Activated CD8-positive, alpha-beta memory T cell treated with anti-CD3 and anti-CD28 coated beads for 36 hours (primary cell): ENCODE data around the gene RAB2B. TPM values are rescaled to one million over a fixed set of nuclear protein-coding genes. Genes with fewer than 3 reads are reported as not detected.
"Not testable (repeated sequence)": the region's sequence is repeated elsewhere in the genome, so short reads cannot be mapped to it uniquely, and the experiment has no call there.

Source experiments
- CTCF ChIA-PET: fragments of 350-600 bp; sonication (Branson Sonifier 250); formaldehyde crosslinking; loops from one replicate; lab custom pipeline; 2021; ENCODE audit warnings: antibody characterized with exemption; lab: Charles Lee
- POLR2A ChIA-PET: fragments of 350-600 bp; sonication (Branson Sonifier 250); formaldehyde crosslinking; loops from one replicate; lab custom pipeline; 2021; ENCODE audit warnings: antibody characterized with exemption; lab: Charles Lee
- total RNA-seq, 2 experiments: library from RNA; stranded (reverse); gene quantifications; one replicate each; pipeline ENCODE4 v1.2.3, GENCODE V29; 2021

Gene RAB2B
- total RNA-seq, 2 experiments from 2014 or later: 17.2 to 23.1 TPM

- POLR2A ChIA-PET: interaction anchor here (0.6 to 0.8 kb wide), 3 partner anchors 28 to 397 kb away, joined by 3 to 10 read pairs (median 3); partner anchors contain the start of gene SALL2
- CTCF ChIA-PET: interaction anchor here (0.5 to 2.4 kb wide), 17 partner anchors 9 to 225 kb away, joined by 3 to 19 read pairs (median 4); partner anchors contain the start of genes METTL3, RAB2B, SALL2 and TOX4
Observed at GRCh38 chr14:21498540-21499526, 22.1 kb upstream of the RAB2B start.

GRCh38 chr14:21496453-21496852, 19.7 kb upstream of the RAB2B start:
- ChIA-PET POLR2A (no interaction called here), CTCF (no interaction called here)

- ChIA-PET CTCF (no interaction called here), POLR2A (no interaction called here)
Observed at GRCh38 chr14:21494902-21495762, 18.4 kb upstream of the RAB2B start.

- POLR2A ChIA-PET: no interaction called here
- CTCF ChIA-PET: no interaction called here
Observed at GRCh38 chr14:21486640-21487087, 9.9 kb upstream of the RAB2B start.

- CTCF ChIA-PET: interaction anchor here (0.6 to 2.0 kb wide), 10 partner anchors 9 to 135 kb away, joined by 3 to 7 read pairs (median 4); no protein-coding TSS in a partner anchor
- POLR2A ChIA-PET: interaction anchor here (0.5 to 2.5 kb wide), 5 partner anchors 21 to 370 kb away, joined by 3 to 16 read pairs (median 4); partner anchors contain the start of genes CHD8 and METTL3
Observed at GRCh38 chr14:21476523-21476924, 235 bp downstream of the RAB2B start.

GRCh38 chr14:21475767-21476522, 814 bp downstream of the RAB2B start:
- POLR2A ChIA-PET: interaction anchor here (0.5 to 2.5 kb wide), 3 partner anchors 20 to 40 kb away, joined by 3 to 16 read pairs (median 4); partner anchors contain the start of gene CHD8
- CTCF ChIA-PET: interaction anchor here (0.7 to 2.0 kb wide), 10 partner anchors 9 to 62 kb away, joined by 3 to 7 read pairs (median 4); no protein-coding TSS in a partner anchor

- ChIA-PET CTCF (interaction anchor here (1.5 kb wide), 1 partner anchor 9 kb away, joined by 3 read pairs; the partner anchor contains the start of gene RAB2B), POLR2A (no interaction called here)
Observed at GRCh38 chr14:21467616-21468015, 9.1 kb downstream of the RAB2B start.

GRCh38 chr14:21455912-21456667, 20.7 kb downstream of the RAB2B start, which contains the start of gene CHD8:
Gene CHD8, minus strand, starts transcription at chr14:21456123. Its CDS starts 24,480 bp downstream, at chr14:21431643.
- CTCF ChIA-PET: interaction anchor here (0.7 to 1.9 kb wide), 7 partner anchors 9 to 318 kb away, joined by 3 to 9 read pairs (median 3); partner anchors contain the start of gene METTL3

GRCh38 chr14:21455592-21455911, 21.2 kb downstream of the RAB2B start:
- ChIA-PET POLR2A (interaction anchor here (1.0 to 2.1 kb wide), 4 partner anchors 12 to 71 kb away, joined by 3 to 20 read pairs (median 11); partner anchors contain the start of genes RAB2B, SUPT16H and TOX4), CTCF (interaction anchor here (0.6 to 1.9 kb wide), 5 partner anchors 9 to 55 kb away, joined by 3 to 9 read pairs (median 5); partner anchors contain the start of gene METTL3)

More at GRCh38 chr14:21455912-21456667, 20.7 kb downstream of the RAB2B start, which contains the start of gene CHD8:
- POLR2A ChIA-PET: interaction anchor here (0.6 to 2.1 kb wide), 5 partner anchors 12 to 72 kb away, joined by 3 to 20 read pairs (median 6); partner anchors contain the start of genes RAB2B, SUPT16H and TOX4

GRCh38 chr14:21454843-21455544, 21.8 kb downstream of the RAB2B start:
- ChIA-PET POLR2A (interaction anchor here (1.9 to 2.1 kb wide), 2 partner anchors 17 to 22 kb away, joined by 16 to 20 read pairs; partner anchors contain the start of genes RAB2B and TOX4), CTCF (interaction anchor here (0.6 to 1.3 kb wide), 2 partner anchors 18 to 55 kb away, joined by 4 to 5 read pairs; partner anchors contain the start of gene METTL3)

GRCh38 chr14:21449899-21450216, 26.9 kb downstream of the RAB2B start:
- ChIA-PET CTCF (interaction anchor here (0.7 to 2.9 kb wide), 2 partner anchors 12 to 68 kb away, joined by 3 to 10 read pairs; no protein-coding TSS in a partner anchor), POLR2A (interaction anchor here (2.1 kb wide), 1 partner anchor 67 kb away, joined by 6 read pairs; no protein-coding TSS in a partner anchor)

GRCh38 chr14:21442657-21443056, 34.1 kb downstream of the RAB2B start:
- POLR2A ChIA-PET, CTCF ChIA-PET: not testable (repeated sequence)

GRCh38 chr14:21440859-21441258, 35.9 kb downstream of the RAB2B start:
- ChIA-PET CTCF (no interaction called here), POLR2A (no interaction called here)

- CTCF ChIA-PET: interaction anchor here (0.6 to 1.8 kb wide), 8 partner anchors 11 to 667 kb away, joined by 4 to 10 read pairs (median 4); partner anchors contain the start of genes CHD8 and RAB2B
- POLR2A ChIA-PET: interaction anchor here (0.6 to 2.1 kb wide), 8 partner anchors 12 to 172 kb away, joined by 3 to 20 read pairs (median 4); partner anchors contain the start of genes CHD8, RAB2B and TOX4
Observed at GRCh38 chr14:21437063-21437901, 39.5 kb downstream of the RAB2B start.

GRCh38 chr14:21436567-21437062, 40.1 kb downstream of the RAB2B start:
- POLR2A ChIA-PET: interaction anchor here (0.6 to 2.1 kb wide), 7 partner anchors 12 to 172 kb away, joined by 3 to 20 read pairs (median 4); partner anchors contain the start of genes CHD8, RAB2B and TOX4
- CTCF ChIA-PET: interaction anchor here (0.7 to 1.8 kb wide), 5 partner anchors 10 to 35 kb away, joined by 4 to 10 read pairs (median 5); partner anchors contain the start of gene CHD8
